MCF 10A (cell line): ENCODE results near the gene RASGRP3. TPM values are rescaled to one million over a fixed set of nuclear protein-coding genes. Genes with fewer than 3 reads are reported as not detected.

Experiments
- BruUV-seq: library from RNA; stranded (reverse); fragments of 400-500 nt; replicated peaks from 2 replicates; lab custom pipeline; 2021; lab: Mats Ljungman, UMichigan
- CTCF ChIA-PET: fragments of 300-600 bp; sonication (Branson Sonifier 250); formaldehyde crosslinking; extraction: SDS; loops from one replicate; lab custom pipeline; 2021; ENCODE audit warnings: antibody characterized with exemption, inconsistent platforms; lab: Yijun Ruan, JAX
- POLR2A ChIA-PET: fragments of 300-600, 350-650 bp; sonication (Branson Sonifier 250); formaldehyde crosslinking; extraction: SDS; loops from one replicate; lab custom pipeline; 2020; ENCODE audit warnings: antibody characterized with exemption, inconsistent platforms; lab: Yijun Ruan, JAX
- DNase-seq: peaks from one replicate; pipeline ENCODE4 v3.0.0-alpha.2; 2018; ENCODE audit not compliant: unreplicated experiment
- H3K27ac Mint-ChIP-seq: one replicate; pipeline ENCODE4 v1.8.0; 2022; ENCODE audit warnings: mild to moderate bottlenecking, low read depth, mixed read lengths; ENCODE audit not compliant: unreplicated experiment
- H3K27me3 Mint-ChIP-seq: one replicate; pipeline ENCODE4 v1.8.0; 2022; ENCODE audit warnings: mixed read lengths; ENCODE audit not compliant: insufficient read depth, unreplicated experiment
- H3K36me3 Mint-ChIP-seq: one replicate; pipeline ENCODE4 v1.8.0; 2022; ENCODE audit warnings: mild to moderate bottlenecking, moderate library complexity, mixed read lengths; ENCODE audit not compliant: insufficient read depth, unreplicated experiment
- H3K4me1 Mint-ChIP-seq: one replicate; pipeline ENCODE4 v1.8.0; 2022; ENCODE audit warnings: mixed read lengths; ENCODE audit not compliant: insufficient read depth, unreplicated experiment
- H3K4me3 Mint-ChIP-seq: one replicate; pipeline ENCODE4 v1.8.0; 2022; ENCODE audit warnings: mild to moderate bottlenecking, moderate library complexity, mixed read lengths; ENCODE audit not compliant: unreplicated experiment
- H3K9me3 Mint-ChIP-seq: one replicate; pipeline ENCODE4 v1.8.0; 2022; ENCODE audit warnings: mixed read lengths; ENCODE audit not compliant: unreplicated experiment
- CTCF ChIP-seq: fragments of 200-600 bp; IDR thresholded peaks from one replicate; pipeline ENCODE4 v1.8.0; 2022; ENCODE audit warnings: antibody characterized with exemption, mild to moderate bottlenecking; ENCODE audit not compliant: unreplicated experiment
- intact Hi-C: fragments of 100-400 bp; cut with micrococcal nuclease; formaldehyde crosslinking; loops from 2 replicates; pipeline ENCODE4 v1.14.1; 2022
- total RNA-seq: library from RNA; stranded (reverse); gene quantifications from 2 replicates; pipeline ENCODE4 v1.2.3, GENCODE V29; 2022

Gene RASGRP3
- total RNA-seq, 1 experiment from 2014 or later = 0.26 TPM

GRCh38 chr2:33436083-33436482 is 40.4 kb upstream of the RASGRP3 start:
- no peak overlapping the region for H3K27ac Mint-ChIP-seq
- no peaks in the 10 kb centered on the region for H3K9me3 Mint-ChIP-seq
- no TSS peak for BruUV-seq
- ChIA-PET CTCF (interaction anchor here (0.6 to 2.7 kb wide), 3 partner anchors 40 to 147 kb away, joined by 3 to 9 read pairs (median 3); no protein-coding TSS in a partner anchor), POLR2A (interaction anchor here (0.6 to 1.1 kb wide), 2 partner anchors 57 to 215 kb away, joined by 3 read pairs; no protein-coding TSS in a partner anchor)
- intact Hi-C loops = no loop called here
- H3K36me3 Mint-ChIP-seq = no peaks in the 10 kb centered on the region
- H3K4me1 Mint-ChIP-seq = no peaks in the 10 kb centered on the region
- no peak overlapping the region for H3K4me3 Mint-ChIP-seq
- no peak for TF ChIP-seq CTCF
- DNase-seq = no peak
- H3K27me3 Mint-ChIP-seq = peaks cover 10% of the 10 kb centered on the region

GRCh38 chr2:33437297-33437696 is 39.2 kb upstream of the RASGRP3 start:
- H3K9me3 Mint-ChIP-seq = no peaks in the 10 kb centered on the region
- ChIA-PET CTCF (interaction anchor here (0.7 kb wide), 1 partner anchor 129 kb away, joined by 4 read pairs; no protein-coding TSS in a partner anchor), POLR2A (interaction anchor here (1.1 kb wide), 1 partner anchor 58 kb away, joined by 3 read pairs; no protein-coding TSS in a partner anchor)
- no peaks in the 10 kb centered on the region for H3K4me1 Mint-ChIP-seq
- DNase-seq = peak; percentile 25
- intact Hi-C loops = no loop called here
- no peak overlapping the region for H3K4me3 Mint-ChIP-seq
- H3K27ac Mint-ChIP-seq = no peak overlapping the region
- peaks cover 10% of the 10 kb centered on the region for H3K27me3 Mint-ChIP-seq
- BruUV-seq = no TSS peak
- no peaks in the 10 kb centered on the region for H3K36me3 Mint-ChIP-seq
- no peak for TF ChIP-seq CTCF

GRCh38 chr2:33437815-33438214 is 38.6 kb upstream of the RASGRP3 start:
- intact Hi-C loops = no loop called here
- POLR2A ChIA-PET = no interaction called here

More at GRCh38 chr2:33437815-33438214, 38.6 kb upstream of the RASGRP3 start:
- no peak for TF ChIP-seq CTCF
- CTCF ChIA-PET = interaction anchor here (0.7 to 1.0 kb wide), 2 partner anchors 128 to 154 kb away, joined by 4 read pairs; no protein-coding TSS in a partner anchor
- no peaks in the 10 kb centered on the region for H3K9me3 Mint-ChIP-seq
- no peak overlapping the region for H3K27ac Mint-ChIP-seq
- H3K27me3 Mint-ChIP-seq = peaks cover 10% of the 10 kb centered on the region
- BruUV-seq = no TSS peak
- H3K4me1 Mint-ChIP-seq = no peaks in the 10 kb centered on the region
- no peak overlapping the region for H3K4me3 Mint-ChIP-seq
- DNase-seq = no peak
- no peaks in the 10 kb centered on the region for H3K36me3 Mint-ChIP-seq
